SKM-1 treated with dmso at 0.1 percent for 144 hours (cell line): ENCODE data around the gene FAM25A.

Experiments used
- DNase-seq: peaks from one replicate; lab custom pipeline; 2025; ENCODE audit not compliant: unreplicated experiment; lab: John Stamatoyannopoulos, UW

Gene FAM25A

GRCh38 chr10:87059401-87059800 lies 39.3 kb downstream of the FAM25A start:
- DNase-seq = no peak

DNA sequence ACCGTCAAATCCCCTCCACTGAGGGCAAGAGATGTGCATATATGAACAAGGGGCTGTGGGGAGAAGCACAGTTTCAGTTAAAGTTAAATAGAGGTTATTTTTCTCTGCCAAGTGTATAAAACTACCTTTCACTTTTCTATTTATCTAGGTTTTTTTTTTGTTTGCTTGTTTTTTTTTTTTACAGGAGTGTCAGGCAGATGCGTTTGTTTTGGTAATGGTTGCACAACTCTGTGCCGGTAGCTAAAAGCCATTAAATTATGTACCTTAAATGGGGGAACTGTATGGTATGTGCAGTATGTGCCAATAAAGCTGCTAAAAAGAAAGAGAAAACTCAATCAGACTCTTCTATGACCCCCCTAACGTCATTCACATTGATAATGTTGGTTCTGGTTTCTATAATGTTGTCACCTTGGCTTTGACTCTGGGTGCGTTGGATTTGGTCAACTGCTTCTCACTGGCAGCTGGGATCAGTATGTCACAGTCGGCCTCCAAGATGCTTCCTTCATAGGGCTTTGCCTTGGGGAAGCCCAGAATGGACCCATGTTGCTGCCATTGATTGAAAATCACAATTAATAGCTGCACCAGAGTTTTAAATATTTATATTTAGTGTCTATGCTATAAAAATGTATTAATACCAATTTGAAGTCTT lies 40.3 kb downstream of the FAM25A start:
- no peak for DNase-seq

- DNase-seq = no peak
Observed at GRCh38 chr10:87064651-87065050, 44.6 kb downstream of the FAM25A start.

GRCh38 chr10:87066178-87066577 lies 46.1 kb downstream of the FAM25A start:
- DNase-seq = no peak

DNA sequence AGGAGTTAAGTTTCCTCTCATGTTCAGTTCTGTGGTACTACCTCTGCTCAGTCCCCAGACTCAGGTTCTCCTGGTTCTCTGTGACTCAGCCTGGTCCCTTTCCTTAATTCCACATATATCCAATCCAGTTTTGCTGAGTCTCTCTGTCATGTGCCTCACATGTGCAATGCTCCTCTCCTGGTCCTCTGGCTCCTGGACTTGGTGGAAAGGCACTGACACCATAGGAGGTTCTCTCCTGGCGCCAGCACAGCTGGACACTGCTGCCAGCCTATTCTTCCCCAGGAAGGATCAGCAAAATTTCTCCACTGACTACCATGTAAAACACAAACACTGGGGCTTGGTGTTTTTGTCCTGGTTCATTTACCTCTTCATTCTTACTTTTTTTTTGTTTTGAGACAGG lies 46.8 kb downstream of the FAM25A start:
- no peak for DNase-seq

DNA sequence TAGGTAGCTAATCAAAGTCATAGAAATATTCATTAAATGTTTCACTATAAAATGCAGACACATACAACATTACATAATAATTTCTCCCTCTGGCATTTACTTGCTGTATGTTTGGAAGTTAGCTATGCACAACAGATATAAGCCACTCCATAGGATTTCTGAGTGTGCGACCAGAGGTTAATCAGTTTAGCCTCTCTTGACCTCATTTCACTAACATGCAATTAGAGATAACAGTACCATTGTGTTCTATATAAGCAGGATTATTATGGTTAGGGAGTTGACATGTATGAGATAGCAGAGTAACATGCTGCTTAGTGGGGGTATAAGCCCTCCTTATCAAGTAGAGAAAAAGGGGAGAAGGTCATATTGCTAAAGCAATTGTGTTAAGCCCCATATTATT lies 48.2 kb downstream of the FAM25A start:
- DNase-seq = no peak

GRCh38 chr10:87072449-87072848 lies 52.4 kb downstream of the FAM25A start:
- DNase-seq = no peak
